Peyer's patch (tissue), 4 donors: ENCODE results near the gene EML1.

Experiments
- POLR2A ChIP-seq, 2 donors: fragments of 450-650 bp; IDR thresholded peaks; one replicate each; pipeline ENCODE4 v1.5.1; 2017; ENCODE audit warnings: antibody characterized with exemption in 2 of 2, mild to moderate bottlenecking in 2 of 2, moderate library complexity in 2 of 2
- TF ChIP-seq, protein P1 (sequence below), 6 experiments: fragments of 450-650 bp in 4 of 6; fragments of 200-600 bp in 2 of 6; sonication (generic) in 1 of 6; IDR thresholded peaks; one replicate each; pipeline ENCODE4 v1.5.1; 2017 to 2019; ENCODE audit warnings: antibody characterized with exemption in 6 of 6, mild to moderate bottlenecking in 3 of 6, moderate library complexity in 1 of 6

DNA sequence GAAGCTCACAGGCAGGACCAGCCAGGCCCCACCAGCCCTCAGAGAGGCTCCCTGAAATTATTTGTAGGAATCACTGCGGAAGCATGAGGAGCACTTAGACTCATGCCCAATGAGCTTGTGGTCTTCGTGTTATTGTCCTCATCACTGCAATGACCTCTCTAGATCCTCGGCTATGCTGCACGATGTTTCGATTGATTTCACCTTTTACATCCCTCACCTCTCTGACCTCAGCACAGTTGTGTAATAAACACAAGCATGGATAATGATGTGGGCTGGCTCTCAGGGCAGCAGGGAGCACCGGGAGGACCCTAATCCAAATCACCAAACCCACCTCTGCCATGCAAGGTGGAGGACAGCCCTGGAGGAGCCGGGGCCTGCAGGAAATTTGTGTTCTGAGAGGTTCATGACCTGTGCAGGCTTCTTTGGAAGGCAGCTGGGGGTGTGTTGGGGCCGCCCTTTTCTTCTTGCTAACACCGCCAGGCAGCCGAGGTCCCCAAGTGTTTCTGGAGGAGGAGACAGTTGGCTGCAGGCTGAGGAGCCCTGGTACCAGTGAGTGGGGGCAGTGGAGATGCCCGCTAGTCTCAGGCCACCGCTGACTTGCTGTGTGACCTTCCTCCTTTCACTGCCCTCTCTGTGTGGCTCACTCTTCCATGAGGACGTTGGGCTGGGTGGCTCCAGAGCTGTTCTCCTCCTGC, 29.5 kb upstream of the EML1 start:
- TF ChIP-seq, protein P1, sequence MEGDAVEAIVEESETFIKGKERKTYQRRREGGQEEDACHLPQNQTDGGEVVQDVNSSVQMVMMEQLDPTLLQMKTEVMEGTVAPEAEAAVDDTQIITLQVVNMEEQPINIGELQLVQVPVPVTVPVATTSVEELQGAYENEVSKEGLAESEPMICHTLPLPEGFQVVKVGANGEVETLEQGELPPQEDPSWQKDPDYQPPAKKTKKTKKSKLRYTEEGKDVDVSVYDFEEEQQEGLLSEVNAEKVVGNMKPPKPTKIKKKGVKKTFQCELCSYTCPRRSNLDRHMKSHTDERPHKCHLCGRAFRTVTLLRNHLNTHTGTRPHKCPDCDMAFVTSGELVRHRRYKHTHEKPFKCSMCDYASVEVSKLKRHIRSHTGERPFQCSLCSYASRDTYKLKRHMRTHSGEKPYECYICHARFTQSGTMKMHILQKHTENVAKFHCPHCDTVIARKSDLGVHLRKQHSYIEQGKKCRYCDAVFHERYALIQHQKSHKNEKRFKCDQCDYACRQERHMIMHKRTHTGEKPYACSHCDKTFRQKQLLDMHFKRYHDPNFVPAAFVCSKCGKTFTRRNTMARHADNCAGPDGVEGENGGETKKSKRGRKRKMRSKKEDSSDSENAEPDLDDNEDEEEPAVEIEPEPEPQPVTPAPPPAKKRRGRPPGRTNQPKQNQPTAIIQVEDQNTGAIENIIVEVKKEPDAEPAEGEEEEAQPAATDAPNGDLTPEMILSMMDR (IDR thresholded peaks at IDR 0.05): no peak
- no peak for TF ChIP-seq POLR2A (IDR thresholded peaks at IDR 0.05)
